HTERT RPE-1 (cell line): ENCODE results near the gene PCDHA6.
"Not testable (repeated sequence)": the region's sequence is repeated elsewhere in the genome, so short reads cannot be mapped to it uniquely, and the experiment has no call there.

Experiments used
- in situ Hi-C: fragments of 300-500 bp; cut with MboI; formaldehyde crosslinking; loops from 4 replicates; pipeline ENCODE4 v1.14.3; 2020; ENCODE audit warnings: low sequenced_read_pairs

The PCDHA6 gene

DNA sequence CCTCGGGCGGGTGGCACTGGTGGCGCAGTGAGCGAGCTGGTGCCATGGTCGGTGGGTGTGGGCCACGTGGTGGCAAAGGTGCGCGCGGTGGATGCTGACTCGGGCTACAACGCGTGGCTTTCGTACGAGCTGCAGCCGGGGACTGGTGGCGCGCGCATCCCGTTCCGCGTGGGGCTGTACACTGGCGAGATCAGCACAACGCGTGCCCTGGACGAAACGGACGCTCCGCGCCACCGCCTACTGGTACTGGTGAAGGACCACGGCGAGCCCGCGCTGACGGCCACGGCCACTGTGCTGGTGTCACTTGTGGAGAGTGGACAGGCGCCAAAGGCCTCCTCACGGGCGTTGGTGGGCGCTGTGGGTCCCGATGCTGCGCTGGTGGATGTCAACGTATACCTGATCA lies 18.9 kb upstream of the PCDHA6 start:
- in situ Hi-C loops = no loop called here

DNA sequence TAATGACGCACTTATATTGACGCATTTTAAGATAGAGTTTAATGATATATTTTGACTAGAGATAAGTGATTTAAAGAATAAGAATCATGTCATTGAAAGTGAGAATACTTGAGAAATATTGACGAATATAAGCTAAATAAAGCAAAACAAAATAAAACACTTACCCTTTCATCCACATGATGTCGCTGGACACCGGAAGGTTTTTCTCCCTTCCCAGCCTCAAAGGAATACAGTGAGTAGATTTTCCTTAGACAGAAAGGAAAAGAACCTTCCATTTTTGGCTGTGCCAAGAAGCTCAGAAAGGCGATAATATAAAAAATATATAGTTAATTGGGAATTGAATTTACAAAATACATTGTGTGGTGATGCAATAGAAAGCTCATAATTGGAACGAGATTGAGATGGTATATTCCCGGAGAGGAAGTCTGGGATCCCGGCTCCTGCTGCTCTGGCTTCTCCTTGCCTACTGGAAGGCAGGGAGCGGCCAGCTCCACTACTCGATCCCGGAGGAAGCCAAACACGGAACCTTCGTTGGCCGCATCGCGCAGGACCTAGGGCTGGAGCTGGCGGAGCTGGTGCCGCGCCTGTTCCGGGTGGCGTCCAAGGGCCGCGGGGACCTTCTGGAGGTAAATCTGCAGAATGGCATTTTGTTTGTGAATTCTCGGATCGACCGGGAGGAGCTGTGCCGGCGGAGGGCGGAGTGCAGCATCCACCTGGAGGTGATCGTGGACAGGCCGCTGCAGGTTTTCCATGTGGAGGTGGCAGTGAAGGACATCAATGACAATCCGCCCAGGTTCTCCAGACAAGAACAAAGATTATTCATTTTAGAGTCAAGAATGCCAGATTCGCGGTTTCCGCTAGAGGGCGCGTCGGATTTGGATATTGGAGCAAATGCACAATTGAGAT lies 6.1 kb upstream of the PCDHA6 start, which contains the start of gene PCDHA5:
TSS of gene PCDHA5 (plus strand) at position 239 of the 906 bp plus-strand sequence.
- in situ Hi-C loops = no loop called here

DNA sequence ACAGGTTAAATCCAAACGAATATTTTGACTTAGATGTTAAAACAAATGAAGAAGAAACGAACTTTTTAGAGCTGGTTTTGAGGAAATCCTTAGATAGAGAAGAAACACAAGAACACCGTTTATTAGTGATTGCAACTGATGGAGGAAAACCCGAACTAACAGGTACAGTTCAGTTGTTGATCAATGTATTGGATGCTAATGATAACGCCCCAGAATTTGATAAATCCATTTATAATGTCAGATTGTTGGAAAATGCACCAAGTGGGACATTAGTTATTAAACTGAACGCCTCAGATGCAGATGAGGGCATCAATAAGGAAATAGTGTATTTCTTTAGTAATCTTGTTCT lies 5.5 kb upstream of the PCDHA6 start:
- in situ Hi-C loops = no loop called here

DNA sequence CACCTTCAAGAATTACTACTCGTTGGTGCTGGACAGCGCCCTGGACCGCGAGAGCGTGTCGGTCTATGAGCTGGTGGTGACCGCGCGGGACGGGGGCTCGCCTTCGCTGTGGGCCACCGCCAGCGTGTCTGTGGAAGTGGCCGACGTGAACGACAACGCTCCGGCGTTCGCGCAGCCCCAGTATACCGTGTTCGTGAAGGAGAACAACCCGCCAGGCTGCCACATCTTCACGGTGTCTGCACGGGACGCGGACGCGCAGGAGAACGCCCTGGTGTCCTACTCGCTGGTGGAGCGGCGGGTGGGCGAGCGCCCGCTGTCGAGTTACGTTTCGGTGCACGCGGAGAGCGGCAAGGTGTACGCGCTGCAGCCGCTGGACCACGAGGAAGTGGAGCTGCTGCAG lies 4.8 kb upstream of the PCDHA6 start:
- in situ Hi-C loops = not testable (repeated sequence)

DNA sequence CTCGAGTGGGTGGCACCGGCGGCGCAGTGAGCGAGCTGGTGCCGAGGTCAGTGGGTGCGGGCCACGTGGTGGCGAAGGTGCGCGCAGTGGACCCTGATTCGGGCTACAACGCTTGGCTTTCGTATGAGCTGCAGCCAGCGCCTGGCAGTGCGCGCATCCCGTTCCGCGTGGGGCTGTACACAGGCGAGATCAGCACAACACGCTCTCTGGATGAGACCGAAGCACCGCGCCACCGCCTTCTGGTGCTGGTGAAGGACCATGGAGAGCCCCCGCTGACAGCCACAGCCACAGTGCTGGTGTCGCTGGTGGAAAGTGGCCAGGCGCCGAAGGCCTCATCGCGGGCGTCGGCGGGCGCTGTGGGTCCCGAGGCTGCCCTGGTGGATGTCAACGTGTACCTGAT lies 4.3 kb upstream of the PCDHA6 start:
- in situ Hi-C loops = no loop called here

DNA sequence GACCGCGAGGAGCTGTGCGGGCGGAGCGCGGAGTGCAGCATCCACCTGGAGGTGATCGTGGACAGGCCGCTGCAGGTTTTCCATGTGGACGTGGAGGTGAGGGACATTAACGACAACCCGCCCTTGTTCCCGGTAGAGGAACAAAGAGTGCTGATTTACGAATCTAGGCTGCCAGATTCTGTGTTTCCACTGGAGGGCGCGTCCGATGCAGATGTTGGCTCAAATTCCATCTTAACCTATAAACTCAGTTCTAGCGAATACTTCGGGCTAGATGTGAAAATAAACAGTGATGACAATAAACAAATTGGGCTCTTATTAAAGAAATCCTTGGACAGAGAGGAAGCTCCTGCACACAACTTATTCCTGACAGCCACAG lies 590 bp downstream of the PCDHA6 start:
- in situ Hi-C loops = no loop called here

DNA sequence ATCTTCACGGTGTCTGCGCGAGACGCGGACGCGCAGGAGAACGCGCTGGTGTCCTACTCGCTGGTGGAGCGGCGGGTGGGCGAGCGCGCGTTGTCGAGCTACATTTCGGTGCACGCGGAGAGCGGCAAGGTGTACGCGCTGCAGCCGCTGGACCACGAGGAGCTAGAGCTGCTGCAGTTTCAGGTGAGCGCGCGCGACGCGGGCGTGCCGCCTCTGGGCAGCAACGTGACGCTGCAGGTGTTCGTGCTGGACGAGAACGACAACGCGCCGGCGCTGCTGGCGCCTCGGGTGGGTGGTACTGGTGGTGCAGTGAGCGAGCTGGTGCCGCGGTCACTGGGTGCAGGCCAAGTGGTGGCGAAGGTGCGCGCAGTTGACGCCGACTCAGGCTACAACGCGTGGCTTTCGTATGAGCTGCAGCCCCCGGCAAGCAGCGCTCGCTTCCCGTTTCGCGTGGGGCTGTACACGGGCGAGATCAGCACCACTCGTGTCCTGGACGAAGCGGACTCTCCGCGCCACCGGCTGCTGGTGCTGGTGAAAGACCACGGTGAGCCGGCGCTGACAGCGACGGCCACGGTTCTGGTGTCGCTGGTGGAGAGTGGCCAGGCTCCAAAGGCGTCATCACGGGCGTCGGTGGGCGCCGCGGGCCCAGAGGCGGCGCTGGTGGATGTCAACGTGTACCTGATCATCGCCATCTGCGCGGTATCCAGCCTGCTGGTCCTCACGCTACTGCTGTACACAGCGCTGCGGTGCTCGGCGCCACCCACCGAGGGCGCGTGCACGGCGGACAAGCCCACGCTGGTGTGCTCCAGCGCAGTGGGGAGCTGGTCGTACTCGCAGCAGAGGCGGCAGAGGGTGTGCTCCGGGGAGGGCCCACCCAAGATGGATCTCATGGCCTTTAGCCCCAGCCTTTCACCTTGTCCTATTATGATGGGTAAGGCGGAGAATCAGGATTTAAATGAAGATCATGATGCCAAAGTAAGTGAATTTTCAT lies 2.0 kb downstream of the PCDHA6 start:
- in situ Hi-C loops = not testable (repeated sequence)

DNA sequence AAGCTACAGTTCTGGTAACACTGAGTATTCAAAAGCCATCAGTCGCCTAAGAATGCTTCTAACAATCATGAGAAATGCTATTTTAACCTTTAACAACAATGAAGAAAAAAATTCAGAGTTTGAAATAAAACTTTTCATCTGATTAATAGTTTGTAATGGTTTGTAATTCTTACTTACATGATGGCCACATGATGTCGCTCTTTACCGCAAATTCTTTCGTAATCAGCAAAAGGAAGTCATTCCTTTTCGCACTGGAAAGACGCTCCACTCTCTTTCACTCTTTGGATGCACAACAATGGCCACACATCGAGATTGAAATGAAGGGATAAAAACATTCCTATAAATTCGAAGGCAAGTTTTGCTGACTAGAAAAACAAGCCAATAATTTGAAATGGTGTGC lies 6.2 kb downstream of the PCDHA6 start, which contains the start of gene PCDHA7:
TSS of gene PCDHA7 (plus strand) at position 277 of the 400 bp plus-strand sequence. CDS start at position 392, 115 bp downstream.
- in situ Hi-C loops = no loop called here

DNA sequence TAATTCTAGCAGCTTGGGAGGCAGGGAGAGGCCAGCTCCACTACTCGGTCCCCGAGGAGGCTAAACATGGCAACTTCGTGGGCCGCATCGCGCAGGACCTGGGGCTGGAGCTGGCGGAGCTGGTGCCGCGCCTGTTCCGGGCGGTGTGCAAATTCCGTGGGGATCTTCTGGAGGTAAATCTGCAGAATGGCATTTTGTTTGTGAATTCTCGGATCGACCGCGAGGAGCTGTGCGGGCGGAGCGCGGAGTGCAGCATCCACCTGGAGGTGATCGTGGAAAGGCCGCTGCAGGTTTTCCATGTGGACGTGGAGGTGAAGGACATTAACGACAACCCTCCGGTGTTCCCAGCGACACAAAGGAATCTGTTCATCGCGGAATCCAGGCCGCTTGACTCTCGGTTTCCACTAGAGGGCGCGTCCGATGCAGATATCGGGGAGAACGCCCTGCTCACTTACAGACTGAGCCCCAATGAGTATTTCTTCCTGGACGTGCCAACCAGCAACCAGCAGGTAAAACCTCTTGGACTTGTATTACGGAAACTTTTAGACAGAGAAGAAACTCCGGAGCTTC lies 6.8 kb downstream of the PCDHA6 start:
- in situ Hi-C loops = not testable (repeated sequence)

DNA sequence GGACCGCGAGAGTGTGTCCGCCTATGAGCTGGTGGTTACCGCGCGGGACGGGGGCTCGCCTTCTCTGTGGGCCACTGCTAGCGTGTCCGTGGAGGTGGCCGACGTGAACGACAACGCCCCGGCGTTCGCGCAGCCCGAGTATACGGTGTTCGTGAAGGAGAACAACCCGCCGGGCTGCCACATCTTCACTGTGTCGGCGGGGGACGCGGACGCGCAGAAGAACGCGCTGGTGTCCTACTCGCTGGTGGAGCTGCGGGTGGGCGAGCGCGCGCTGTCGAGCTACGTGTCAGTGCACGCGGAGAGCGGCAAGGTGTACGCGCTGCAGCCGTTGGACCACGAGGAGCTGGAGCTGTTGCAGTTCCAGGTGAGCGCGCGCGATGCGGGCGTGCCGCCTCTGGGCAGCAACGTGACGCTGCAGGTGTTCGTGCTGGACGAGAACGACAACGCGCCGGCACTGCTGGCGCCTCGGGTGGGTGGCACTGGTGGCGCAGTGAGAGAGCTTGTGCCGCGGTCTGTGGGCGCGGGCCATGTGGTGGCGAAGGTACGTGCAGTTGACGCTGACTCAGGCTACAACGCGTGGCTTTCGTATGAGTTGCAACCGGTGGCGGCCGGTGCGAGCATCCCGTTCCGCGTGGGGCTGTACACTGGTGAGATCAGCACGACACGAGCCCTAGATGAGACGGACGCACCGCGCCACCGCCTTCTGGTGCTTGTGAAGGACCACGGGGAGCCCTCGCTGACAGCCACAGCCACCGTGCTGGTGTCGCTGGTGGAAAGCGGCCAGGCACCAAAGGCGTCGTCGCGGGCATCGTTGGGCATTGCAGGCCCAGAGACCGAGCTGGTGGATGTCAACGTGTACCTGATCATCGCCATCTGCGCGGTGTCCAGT lies 8.1 kb downstream of the PCDHA6 start:
- in situ Hi-C loops = no loop called here

DNA sequence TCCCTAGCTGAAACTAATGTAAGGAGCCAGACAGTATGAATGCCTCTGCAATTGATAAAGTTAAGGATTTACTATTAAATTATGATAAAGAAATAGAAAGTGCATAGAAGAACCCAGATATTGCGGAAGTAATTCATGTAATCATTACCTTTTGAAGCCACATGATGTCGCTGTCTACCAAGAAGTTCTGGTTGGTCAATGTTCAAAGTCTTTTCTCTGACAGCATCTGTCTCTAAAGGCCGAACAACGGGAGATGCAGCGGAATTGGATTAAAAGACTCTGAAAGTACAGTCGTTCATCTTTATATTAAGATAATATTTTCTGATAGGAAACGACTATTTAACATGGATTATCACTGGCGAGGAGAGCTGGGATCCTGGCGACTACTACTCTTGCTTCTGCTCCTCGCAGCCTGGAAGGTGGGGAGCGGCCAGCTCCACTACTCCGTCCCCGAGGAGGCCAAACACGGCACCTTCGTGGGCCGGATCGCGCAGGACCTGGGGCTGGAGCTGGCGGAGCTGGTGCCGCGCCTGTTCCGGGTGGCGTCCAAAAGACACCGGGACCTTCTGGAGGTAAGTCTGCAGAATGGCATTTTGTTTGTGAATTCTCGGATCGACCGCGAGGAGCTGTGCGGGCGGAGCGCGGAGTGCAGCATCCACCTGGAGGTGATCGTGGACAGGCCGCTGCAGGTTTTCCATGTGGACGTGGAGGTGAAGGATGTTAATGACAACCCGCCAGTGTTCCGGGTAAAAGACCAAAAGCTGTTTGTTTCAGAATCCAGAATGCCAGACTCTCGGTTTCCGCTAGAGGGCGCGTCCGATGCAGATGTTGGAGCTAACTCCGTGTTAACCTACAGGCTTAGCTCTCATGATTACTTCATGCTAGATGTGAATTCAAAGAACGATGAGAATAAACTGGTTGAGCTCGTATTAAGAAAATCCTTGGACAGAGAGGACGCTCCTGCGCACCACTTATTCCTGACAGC lies 13.5 kb downstream of the PCDHA6 start, which contains the start of gene PCDHA8:
TSS of gene PCDHA8 (plus strand) at position 210 of the 985 bp plus-strand sequence. CDS start at position 345, 135 bp downstream.
- in situ Hi-C loops = no loop called here

DNA sequence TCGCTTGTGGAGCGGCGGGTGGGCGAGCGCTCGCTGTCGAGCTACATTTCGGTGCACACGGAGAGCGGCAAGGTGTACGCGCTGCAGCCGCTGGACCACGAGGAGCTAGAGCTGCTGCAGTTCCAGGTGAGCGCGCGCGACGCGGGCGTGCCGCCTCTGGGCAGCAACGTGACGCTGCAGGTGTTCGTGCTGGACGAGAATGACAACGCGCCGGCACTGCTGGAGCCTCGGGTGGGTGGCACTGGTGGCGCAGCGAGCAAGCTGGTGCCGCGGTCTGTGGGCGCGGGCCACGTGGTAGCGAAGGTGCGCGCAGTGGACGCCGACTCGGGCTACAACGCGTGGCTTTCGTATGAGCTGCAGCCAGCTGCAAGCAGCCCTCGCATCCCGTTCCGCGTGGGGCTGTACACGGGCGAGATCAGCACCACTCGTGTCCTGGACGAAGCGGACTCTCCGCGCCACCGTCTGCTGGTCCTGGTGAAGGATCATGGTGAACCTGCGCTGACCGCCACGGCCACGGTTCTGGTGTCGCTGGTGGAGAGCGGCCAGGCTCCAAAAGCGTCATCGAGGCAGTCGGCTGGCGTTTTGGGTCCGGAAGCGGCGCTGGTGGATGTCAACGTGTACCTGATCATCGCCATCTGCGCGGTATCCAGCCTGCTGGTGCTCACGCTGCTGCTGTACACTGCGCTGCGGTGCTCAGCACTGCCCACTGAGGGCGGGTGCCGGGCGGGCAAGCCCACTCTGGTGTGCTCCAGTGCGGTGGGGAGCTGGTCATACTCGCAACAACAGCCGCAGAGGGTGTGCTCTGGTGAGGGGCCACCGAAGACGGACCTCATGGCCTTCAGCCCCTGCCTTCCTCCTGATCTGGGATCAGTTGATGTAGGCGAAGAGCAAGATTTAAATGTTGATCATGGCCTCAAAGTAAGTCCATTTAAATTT lies 15.3 kb downstream of the PCDHA6 start:
- in situ Hi-C loops = no loop called here

DNA sequence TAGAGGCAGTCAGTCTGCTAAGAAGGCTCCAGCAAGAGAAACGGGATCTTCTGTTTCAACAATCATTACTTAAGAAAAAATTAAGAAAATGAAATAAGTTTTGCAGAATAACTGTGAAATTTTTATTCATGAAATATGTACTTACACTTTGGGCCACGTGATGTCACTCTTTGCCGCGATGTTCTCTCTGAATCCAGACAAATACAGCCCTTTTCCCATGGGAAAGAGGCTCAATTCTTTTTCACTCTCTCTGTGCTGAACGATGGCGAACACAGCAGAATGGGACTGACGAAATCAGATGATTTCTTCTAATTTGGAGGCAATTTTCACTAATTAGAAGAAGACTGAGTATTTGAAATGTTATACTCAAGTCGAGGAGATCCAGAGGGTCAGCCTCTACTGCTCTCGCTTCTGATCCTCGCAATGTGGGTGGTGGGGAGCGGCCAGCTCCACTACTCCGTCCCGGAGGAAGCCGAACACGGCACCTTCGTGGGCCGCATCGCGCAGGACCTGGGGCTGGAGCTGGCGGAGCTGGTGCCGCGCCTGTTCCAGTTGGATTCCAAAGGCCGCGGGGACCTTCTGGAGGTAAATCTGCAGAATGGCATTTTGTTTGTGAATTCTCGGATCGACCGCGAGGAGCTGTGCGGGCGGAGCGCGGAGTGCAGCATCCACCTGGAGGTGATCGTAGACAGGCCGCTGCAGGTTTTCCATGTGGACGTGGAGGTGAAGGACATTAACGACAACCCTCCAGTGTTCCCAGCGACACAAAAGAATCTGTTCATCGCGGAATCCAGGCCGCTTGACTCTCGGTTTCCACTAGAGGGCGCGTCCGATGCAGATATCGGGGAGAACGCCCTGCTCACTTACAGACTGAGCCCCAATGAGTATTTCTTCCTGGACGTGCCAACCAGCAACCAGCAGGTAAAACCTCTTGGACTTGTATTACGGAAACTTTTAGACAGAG lies 20.7 kb downstream of the PCDHA6 start, which contains the start of gene PCDHA9:
TSS of gene PCDHA9 (plus strand) at position 244 of the 964 bp plus-strand sequence. CDS start at position 358, 114 bp downstream.
- in situ Hi-C loops = not testable (repeated sequence)

DNA sequence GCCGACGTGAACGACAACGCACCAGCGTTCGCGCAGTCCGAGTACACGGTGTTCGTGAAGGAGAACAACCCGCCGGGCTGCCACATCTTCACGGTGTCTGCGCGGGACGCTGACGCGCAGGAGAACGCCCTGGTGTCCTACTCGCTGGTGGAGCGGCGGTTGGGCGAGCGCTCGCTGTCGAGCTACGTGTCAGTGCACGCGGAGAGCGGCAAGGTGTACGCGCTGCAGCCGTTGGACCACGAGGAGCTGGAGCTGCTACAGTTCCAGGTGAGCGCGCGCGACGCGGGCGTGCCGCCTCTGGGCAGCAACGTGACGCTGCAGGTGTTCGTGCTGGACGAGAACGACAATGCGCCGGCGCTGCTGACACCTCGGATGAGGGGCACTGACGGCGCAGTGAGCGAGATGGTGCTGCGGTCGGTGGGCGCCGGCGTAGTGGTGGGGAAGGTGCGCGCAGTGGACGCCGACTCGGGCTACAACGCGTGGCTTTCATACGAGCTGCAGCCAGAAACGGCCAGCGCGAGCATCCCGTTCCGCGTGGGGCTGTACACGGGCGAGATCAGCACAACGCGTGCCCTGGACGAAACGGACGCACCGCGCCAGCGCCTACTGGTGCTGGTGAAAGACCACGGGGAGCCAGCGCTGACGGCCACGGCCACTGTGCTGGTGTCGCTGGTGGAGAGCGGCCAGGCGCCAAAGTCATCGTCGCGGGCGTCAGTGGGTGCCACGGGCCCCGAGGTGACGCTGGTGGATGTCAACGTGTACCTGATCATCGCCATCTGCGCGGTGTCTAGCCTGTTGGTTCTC lies 22.3 kb downstream of the PCDHA6 start:
- in situ Hi-C loops = not testable (repeated sequence)

DNA sequence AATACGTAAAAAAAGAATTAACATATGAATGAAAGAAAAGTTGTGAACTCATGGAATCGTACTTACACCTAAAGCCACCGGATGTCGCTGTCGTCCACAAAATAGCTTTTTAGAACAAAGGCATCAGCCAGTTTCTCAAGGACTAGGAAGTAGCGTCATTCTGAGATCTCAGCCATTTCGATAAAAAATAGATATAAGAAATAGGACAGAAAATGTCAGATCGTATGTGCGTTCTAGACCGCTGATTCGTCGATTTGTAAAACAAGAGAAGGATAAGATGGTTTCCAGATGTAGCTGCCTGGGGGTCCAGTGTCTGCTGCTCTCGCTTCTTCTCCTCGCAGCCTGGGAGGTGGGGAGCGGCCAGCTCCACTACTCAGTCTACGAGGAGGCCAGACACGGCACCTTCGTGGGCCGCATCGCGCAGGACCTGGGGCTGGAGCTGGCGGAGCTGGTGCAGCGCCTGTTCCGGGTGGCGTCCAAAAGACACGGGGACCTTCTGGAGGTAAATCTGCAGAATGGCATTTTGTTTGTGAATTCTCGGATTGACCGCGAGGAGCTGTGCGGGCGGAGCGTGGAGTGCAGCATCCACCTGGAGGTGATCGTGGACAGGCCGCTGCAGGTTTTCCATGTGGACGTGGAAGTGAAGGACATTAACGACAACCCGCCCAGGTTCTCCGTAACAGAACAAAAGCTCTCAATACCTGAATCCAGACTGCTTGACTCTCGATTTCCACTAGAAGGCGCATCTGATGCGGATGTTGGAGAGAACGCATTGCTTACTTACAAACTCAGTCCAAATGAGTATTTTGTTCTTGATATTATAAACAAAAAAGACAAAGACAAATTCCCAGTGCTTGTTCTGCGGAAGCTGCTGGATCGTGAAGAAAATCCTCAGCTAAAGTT lies 28.3 kb downstream of the PCDHA6 start, which contains the start of gene PCDHA10:
TSS of gene PCDHA10 (plus strand) at position 126 of the 903 bp plus-strand sequence. CDS start at position 278, 152 bp downstream.
- in situ Hi-C loops = no loop called here
